LHCN-M2 (cell line): Measurements from ENCODE around the gene TNNT3. TPM values are rescaled to one million over a fixed set of nuclear protein-coding genes. Genes with fewer than 3 reads are reported as not detected.
A peak's percentile ranks its signal among the peaks of the same experiment; 100 is the strongest.
"Not testable (repeated sequence)": the region's sequence is repeated elsewhere in the genome, so short reads cannot be mapped to it uniquely, and the experiment has no call there.

Experiments used
- DNase-seq: peaks from one replicate; pipeline ENCODE4 v3.0.0-alpha.2; 2012; ENCODE audit warnings: low read depth
- polyA plus RNA-seq: library from polyadenylated mRNA; unstranded; fragments of >200 nt; gene quantifications from one replicate; pipeline ENCODE4 v1.2.1, GENCODE V29; 2012; ENCODE audit warnings: missing spikeins
- total RNA-seq: library from RNA; depleted of rRNA; stranded (reverse); fragments of >200 nt; gene quantifications from 2 replicates; pipeline ENCODE4 v1.2.3, GENCODE V29; 2014; rRNA removed

The TNNT3 gene
- 1.9 TPM in 1 of 2 replicates, not detected in the other for total RNA-seq
- 0.11 TPM for polyA plus RNA-seq

DNA sequence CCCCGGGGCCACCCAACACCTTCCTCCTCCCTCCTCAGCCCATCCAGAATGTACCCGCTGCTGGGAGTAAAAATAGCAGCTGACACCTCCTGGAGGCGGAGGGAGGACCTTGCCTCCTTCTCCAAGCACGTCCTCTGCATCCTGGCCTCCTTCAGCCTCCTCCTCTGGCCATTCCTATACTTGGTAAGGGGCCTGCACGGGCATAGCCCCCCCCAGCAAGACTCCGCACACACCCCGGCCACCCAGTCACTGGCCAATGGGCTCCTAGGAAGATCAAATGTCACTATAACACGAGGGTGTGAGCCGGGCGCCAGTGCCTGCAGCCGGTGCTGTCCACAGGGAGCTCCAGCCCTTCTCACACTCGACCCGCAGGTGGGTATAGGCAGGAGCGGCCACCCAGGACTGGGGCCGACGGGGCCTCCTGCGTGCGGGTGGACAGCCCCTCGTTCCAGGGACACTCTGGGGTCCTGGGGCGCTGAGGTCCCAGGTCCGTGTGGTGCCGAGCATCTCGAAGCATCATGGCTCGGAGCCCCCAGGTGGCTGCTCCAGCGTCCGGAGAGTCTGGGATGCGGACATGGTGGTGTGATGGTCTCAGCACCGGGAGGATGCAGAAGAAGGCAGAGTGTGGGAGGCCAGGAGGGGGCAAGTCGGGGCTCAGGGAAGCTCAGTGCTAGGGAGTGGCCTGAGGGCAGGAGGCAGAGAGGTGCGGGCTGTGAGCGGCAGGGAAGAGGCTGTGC is at the start of gene TNNT3:
TSS of gene TNNT3 (plus strand) at position 313 of the 737 bp plus-strand sequence. CDS start 3,172 bp downstream, outside the sequence.
- DNase-seq = no peak

DNA sequence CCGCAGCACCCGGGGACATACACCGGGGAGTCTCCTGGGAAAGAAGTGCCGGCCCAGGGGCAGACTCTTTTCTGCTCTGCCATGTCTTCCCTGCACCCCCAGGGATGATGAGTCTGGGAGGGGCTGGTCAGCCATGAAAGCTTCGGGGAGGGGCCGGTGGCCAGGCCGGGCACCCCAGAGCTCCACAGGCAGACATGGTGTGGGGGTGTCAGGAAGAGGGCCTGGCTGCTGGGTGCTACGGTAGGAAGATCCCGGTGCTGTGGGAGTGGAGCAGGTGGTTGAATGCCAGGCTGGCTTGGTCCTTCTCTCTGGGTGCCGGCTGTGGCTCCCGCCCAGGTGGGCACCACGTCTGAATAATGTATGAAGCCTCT is 49.2 kb upstream of the TNNT3 start:
- DNase-seq = no peak

DNA sequence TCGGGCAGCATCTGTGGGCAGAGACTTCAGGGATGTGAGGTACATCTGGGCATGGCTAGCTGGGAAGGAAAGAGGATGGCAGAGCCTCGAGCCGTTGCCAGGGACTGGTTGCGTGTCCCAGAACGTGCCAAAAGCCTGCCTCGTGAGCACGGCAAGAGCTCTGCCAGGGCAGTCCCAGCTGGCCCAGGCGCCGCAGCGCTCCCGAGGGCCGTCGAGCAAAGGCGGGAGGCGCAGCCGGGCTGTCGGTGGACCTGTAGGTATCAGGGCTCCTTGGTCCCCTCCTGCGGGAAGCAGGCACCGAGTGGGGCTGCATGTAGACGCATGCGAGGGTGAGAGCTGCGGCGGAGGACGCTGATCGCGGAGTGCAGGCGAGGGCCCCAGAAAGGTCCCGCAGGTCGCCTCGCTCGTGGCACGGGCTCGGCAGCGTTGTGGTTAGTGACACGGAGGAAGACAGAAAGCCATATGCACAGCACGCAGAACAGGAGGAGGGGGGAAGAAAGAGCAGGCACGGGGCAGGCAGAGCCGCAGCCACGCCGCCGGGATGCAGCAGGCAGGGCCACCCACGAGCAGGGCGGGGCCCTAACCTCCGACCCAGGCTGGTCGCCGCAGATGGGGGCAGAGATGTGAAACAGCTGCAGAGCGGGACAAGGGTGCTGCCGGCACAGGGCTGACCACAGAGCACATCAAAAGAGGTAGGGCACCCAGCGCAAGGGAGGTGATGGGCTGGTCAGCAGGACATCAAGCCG is 48.6 kb upstream of the TNNT3 start:
- peak; percentile 67 for DNase-seq

DNA sequence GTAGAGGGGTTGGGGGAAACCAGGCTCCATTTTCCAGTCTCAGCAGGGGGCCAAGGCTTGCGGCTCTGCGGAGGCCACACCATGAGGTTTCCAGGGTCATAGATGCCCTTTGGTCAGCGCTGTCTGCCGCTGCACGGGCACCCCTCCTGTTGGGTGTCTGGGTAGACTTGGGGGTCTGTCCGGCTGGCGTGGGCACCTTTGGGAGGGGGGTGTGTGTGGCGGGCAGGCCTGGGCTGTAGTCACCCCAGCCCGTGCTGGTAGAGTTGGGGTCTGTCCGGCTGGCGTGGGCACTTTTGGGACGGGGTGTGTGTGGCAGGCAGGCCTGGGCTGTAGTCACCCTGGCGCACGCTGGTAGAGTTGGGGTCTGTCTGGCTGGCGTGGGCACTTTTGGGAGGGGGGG is 48.0 kb upstream of the TNNT3 start:
- DNase-seq = no peak

DNA sequence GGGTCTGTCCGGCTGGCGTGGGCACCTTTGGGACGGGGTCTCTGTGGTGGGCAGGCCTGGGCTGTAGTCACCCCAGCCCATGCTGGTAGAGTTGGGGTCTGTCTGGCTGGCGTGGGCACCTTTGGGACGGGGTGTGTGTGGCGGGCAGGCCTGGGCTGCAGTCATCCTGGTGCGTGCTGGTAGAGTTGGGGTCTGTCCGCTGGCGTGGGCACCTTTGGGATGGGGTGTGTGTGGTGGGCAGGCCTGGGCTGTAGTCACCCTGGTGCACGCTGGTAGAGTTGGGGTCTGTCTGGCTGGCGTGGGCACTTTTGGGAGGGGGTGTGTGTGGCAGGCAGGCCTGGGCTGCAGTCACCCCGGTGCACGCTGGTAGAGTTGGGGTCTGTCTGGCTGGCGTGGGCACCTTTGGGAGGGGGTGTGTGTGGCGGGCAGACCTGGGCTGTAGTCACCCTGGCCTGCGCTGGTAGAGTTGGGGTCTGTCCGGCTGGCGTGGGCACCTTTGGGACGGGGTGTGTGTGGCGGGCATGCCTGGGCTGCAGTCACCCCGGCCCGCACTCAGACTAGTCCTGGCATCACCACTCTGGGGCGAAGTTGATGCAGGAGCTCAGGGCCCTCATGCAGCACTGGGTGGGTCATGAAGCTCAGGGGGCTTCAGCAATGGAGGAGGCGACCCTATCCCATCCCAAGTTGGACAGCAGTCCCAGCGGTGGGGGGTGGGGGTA is 47.1 kb upstream of the TNNT3 start:
- DNase-seq = no peak

DNA sequence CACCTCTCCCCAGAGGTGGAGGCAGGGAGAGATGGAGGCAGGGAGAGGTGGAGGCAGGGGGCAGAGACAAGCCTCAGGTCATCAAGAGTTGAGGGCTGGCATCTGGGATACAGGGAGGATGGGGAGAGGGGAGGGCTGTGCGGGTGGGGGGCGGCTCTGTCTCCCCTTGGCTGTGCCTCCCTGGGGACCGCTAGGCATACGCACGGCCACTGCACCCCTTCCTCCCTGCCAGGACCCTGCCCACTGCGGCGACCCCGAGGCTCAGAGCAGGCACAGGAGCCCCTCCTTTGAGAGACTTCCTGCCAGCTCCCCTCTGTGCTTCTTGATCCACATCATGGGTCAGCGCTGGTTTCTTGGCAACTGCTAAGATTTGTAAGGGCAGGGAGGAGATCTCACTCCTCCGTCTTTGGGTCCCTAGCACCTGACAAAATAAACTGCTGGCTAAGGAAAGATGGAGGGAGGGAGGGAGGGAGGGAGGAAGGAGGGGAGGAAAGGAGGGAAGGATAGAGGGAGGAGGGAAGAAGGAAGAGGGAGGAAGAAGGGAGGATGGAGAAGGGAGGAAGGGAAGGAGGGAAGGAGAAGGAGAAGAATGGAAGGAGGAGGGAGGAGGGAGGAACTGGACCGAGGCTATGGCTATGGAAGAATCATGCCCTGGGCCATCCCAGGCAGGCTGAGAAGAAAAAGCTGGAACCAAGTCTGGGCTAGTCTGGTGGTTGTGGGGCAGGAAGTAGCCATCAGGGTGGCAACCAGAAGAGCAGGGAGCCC is 46.3 kb upstream of the TNNT3 start:
- peak; percentile 86 for DNase-seq

DNA sequence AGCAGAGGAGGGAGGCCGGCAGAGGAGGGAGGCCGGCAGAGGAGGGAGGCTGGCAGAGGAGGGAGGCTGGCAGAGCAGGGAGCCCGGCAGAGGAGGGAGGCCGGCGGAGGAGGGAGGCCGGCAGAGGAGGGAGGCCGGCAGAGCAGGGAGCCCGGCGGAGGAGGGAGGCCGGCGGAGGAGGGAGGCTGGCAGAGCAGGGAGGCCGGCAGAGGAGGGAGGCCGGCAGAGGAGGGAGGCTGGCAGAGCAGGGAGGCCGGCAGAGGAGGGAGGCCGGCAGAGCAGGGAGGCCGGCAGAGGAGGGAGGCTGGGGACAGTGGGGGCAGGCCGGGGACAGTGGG is 45.7 kb upstream of the TNNT3 start:
- not testable (repeated sequence) for DNase-seq

- not testable (repeated sequence) for DNase-seq
Measured at GRCh38 chr11:1874441-1875092, 44.9 kb upstream of the TNNT3 start.

DNA sequence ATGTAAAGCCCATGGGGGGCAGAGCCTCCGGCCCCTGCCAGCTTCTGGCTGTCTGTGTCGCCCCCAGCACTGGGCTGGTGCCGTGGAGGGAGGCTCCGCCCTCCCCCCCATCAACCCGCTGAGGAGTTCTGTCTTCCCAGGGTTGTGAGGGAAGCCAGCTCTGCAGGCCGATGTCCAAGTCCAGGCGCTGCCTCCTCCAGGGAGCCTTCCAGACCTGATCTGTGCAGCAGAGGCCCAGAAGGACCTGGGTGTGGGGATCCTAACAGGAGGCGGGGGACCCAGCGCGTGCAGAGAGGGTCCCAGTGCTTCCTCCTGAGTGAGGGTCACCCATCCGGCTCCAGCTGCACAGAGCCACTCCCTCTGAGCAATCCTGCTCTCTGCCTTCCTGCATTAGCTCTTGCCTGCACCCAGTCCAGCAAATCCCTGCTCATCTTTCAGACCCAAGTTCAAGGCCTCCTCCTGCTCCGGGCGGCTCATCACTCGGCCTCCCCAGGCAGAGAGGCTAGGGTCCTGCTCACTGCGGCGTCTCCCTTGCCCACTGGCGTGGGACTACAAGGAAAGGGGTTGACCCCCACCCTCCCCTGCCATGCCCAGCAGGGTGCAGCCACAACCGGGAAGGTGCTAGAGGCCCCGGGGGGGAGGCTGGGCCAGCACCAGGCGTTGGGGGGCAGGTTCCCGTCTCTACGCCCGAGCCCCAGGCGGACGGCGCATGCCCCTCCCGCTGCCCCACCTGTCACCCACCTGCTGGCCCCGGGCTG is 44.2 kb upstream of the TNNT3 start:
- peak; percentile 56 for DNase-seq

GRCh38 chr11:1875851-1876301 is 43.6 kb upstream of the TNNT3 start:
- peak; percentile 43 for DNase-seq

GRCh38 chr11:1876361-1877063 is 43.0 kb upstream of the TNNT3 start:
- DNase-seq = peak; percentile 90

DNA sequence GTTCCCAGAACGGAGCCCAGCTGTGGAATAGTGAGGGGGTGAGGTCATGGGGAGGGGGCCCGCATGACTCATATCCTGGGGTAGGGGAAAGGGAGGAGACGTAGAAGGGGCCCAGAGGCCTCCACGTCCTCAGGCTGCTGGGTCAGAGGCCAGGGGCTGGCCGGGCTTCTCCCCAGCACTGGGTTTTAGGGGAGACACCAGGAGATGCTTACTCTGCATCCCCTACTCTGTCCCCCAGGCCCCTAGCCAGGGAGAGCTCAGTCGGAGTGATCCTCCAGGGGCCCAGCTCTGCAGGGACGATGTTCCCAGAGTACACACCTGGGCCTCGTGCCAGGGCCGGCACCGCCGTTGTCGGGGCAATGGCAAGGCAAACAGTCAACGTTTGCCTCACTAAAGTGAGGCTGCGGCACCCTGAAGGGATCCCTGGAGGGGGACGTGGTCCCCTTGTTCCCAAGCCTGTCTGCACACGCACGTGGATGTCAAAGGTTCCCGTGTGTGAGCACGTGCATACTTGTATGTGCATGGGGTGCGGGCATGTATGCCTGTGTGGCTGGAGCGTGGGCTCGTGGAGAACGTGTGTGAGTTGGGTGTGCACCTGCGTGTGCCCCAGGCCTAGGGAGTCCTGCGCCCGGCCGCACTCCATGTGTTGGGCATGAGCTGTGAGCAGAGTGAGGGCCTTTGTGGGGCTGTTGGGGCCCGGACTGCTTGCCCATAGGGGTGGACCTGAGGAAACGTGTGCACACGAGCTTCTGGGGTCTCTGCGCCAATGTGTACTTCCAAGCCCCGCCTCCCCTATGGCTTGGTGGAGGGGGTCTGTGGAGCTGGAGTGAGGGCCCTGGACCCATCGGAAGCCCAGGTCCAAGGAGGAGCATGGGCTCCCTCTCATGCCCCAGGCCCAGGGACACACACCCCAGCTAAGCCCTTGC is 42.0 kb upstream of the TNNT3 start:
- DNase-seq = peak; percentile 68

DNA sequence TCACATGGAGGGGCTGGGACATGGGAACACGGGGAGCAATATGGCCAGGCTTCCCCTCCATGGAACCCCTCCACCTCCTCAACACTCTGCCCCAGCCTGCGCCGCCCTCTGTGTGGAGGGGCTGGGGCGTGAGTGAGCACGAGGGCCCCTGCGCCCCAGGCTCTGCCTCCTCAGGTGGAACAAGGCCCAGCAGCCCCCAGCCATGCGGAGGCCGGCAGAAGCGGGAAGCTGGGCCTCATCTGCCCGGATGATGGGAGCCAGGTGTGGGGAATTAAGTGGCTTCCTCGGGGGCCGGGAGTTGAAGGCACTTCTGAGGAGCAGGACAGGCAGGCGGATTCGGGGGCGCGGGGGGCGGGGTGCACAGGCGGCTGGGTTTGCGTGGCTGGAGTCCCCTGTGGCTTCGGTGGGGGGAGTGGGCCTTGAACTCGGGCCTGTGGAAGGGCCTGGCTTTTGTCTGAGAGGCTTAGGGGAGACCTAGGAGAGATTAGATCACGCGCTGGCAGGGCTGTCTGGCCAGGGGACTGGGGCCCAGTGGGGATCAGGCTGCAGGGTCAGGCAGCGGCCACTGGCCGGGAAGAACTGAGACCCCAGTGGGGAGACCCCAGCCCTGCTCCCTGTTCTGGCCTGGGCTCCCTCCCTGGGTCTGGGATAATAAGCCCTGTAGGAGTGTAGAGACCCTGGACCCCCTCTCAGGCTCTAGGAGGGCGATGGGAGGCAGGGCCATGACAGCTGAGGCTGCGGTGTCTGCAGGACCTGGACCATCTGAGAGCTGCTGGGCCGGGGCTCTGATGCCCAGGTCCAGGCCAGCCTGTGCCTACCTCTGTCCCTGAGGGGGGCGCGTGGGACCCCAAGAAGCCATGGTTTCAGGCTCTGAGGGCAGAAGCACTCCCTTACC is 41.1 kb upstream of the TNNT3 start:
- DNase-seq = no peak

- DNase-seq = no peak
Measured at GRCh38 chr11:1879342-1879940, 40.1 kb upstream of the TNNT3 start.

DNA sequence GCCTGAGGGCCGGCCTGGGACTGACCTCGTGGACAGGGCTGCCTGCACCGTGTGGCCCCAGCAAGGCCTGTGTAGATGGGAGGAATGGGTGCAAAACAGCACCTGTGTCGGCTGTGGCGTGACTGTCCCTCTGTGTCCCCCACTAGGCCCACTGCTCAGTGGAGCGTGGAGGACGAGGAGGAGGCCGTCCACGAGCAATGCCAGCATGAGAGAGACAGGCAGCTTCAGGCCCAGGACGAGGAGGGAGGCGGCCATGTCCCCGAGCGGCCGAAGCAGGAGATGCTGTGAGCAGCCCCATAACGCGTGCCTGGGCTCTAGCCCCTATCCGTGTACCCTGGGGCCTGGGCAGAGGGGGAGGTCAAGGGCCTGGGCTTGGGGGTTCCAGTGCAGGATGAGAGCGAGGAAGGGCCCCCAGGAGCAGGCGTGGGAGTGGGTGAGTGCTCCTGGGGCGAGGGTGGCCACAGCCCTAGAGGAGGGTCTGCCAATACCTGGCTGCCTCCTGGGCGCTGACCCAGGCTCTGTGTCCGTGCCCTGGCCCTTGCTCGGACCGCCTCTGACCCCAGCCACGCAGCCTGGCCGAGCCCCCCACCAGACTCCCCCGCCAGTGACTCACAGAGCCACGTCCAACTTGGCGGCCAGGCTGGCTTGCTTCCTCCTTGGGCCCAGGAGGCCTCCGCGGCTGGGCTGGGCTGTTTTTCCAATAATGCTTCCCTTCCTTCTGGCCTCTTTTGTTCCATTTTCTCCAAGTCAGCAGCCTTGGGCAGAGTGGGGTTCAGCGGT is 39.4 kb upstream of the TNNT3 start:
- peak; percentile 41 for DNase-seq

DNA sequence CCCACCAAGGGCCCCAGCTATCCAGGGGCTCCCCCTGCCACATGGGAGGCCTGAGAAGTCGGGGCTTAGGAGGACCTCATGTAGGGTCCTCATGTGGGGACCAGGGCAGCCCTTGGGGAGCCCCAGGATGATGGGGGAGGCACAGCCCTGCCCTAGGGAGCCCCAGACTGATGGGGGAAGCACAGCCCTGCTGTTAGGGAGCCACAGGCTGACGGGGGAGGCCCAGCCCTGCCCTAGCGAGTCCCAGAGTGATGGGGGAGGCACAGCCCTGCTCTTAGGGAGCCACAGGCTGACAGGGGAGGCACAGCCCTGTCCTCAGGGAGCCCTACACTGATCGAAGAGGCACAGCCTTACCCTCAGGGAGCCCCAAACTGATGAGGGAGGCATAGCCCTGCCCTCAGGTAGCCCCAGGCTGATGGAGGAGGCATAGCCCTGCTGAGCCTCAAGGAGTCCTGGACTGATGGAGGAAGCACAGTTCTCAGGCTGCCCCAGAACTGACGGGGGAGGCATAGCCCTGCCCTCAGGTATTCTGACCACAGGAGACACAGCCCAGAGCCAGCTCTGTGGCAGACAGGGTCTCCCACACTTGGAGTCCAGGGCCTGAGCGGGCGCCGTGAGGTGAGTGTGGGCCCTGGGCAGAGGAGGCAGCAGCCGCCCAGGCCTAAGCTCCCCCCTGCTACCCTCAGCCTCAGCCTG is 38.6 kb upstream of the TNNT3 start:
- no peak for DNase-seq
